Left kidney (tissue), 2 donors: Measurements from ENCODE around the gene RASGEF1C. TPM values are rescaled to one million over a fixed set of nuclear protein-coding genes. Genes with fewer than 3 reads are reported as not detected.

Experiments used
- DNase-seq: peaks from one replicate; pipeline ENCODE4 v3.0.0-alpha.2; 2013
- polyA plus RNA-seq: library from polyadenylated mRNA; unstranded; fragments of 120-200 nt; gene quantifications from one replicate; pipeline ENCODE4 v1.2.1, GENCODE V29; 2013; ENCODE audit not compliant: insufficient read length

RASGEF1C gene
- polyA plus RNA-seq, 1 donor: 0.27 TPM

GRCh38 chr5:180082633-180083420 lies 126.2 kb downstream of the RASGEF1C start:
- DNase-seq: no peak

GRCh38 chr5:180081481-180081880 lies 127.5 kb downstream of the RASGEF1C start:
- no peak for DNase-seq

DNA sequence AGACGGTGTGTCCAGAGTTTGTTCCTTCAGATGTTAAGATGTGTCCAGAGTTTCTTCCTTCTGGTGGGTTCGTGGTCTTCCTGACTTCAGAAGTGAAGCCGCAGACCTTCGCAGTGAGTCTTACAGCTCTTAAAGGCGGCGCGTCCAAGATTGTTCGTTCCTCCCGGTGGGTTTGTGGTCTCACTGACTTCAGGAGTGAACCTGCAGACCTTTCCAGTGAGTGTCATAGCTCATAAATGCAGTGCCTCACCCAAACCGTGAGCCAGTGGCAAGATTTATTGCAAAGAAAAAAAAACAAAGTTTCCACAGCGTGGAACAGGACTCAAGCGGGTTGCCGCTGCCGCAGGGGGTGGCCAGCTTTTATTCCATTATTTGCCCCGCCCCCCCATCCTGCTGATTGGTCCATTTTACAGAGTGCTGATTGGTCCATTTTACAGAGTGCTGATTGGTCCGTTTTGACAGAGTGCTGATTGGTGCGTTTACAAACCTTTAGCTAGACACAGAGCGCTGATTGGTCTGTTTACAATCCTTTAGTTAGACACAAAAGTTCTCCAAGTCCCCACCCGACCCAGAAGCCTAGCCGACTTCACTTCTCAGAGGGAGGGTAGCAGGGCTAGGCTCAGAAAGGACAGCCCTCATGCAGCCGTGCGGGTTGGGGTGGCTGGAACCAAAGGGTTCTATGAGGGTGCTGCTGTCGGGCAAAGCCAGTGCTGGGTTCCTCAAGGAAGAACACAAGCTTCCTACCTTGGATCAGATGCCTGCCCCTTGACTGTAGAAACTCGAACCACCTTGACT lies 128.3 kb downstream of the RASGEF1C start:
- DNase-seq: no peak

DNA sequence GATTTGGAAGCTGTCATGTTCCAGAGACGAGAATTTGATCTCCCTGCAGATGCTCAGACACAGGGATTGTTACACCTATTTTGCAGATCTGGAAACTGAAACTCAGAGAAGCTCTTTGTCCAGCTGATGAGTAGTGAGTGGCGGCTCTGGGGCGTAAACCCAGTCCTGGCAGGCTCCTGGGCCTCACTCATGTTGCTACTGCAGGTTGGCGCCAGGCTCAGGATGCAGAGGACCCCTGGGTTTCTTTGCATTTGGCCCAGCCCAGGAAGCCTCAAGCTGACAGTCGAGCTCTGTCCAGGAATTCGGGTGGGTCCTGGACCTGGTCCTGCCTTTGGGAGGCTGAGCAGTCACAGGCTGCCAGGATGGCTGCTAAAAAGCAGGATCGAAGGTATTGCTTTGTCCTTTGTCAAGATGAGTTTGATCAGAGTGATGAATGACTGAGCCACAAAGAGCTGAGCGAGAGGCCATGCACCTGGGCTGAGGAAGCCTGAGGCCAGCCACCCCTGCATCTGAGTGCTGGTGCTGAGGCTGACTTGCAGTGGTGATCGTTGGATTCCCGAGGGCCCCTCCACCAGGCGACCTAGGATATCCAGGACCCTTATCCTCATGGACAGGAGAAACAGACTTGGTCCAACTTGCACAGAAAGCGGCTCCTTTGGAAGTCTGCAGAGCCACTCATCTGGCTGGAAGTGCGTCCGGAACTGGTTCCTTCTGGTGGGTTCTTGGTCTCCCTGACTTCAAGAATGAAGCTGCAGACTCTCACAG lies 129.1 kb downstream of the RASGEF1C start:
- DNase-seq: no peak

DNA sequence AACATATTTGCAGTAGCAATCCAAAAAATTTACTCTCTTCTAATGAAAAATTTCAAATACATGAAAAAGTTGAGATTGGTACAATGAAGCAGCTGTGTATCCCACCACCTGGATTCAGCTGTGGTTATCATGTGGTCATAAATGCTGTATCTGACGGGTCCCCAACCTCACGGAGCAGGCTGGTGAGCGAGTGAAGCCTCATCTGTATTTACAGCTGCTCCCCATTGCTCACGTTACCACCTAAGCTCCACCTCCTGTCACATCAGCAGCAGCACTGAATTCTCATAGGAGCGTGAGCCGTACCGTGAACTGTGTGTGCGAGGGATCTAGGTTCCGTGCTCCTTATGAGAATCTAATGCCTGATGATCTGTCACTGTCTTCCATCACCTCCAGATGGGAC lies 130.7 kb downstream of the RASGEF1C start:
- DNase-seq: no peak

DNA sequence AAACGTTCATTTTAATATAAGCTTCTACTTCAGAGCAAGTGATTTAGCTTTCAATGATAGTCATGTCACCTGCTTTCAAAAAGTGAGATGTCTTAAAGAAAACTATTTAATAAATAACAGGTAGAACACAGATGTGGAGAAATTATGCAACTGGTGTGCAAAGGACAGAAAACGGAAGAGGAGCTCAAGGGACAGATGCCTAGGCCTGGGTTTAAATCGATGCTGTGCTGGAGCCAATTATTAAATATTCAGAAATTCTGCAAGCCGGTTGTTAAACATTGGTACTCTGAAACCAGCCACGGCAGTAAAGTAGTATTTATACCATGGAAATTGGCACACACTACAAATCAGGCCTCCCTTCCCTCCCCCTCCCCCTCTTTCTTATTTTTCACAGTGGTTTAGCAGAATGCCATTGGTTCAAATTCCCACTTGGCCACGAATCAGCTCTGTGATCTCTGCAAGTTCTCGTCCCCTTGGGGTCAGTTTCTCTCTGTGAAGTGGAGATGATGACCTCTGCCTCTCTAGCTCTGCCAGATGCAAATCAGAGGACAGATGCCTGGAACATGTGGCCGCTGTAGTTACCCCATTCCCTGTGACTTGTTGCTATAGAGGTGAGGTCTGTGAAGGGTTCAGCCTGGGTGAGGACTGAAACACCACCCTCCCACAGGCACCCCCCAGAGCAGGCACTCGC lies 131.3 kb downstream of the RASGEF1C start:
- no peak for DNase-seq

DNA sequence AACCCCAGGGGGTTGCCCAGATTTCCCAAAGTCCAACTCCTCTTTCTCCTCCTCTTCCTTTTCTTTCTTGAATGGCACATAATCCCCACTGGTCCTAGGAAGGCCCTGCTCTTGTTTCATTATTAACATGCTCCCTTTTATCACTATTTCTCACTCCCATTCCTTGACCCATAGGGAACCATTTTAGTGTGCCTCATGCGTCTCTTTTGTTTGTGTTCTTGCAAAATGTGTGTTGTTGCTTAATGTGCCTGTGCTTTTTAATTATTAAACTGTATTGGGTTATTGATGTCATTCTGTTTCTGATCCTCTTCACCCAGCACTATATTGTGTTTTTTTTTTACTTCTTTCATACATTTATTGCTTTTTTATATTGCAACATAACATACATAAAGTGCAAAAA lies 133.3 kb downstream of the RASGEF1C start:
- DNase-seq: no peak

- DNase-seq: no peak
Observed at GRCh38 chr5:180074462-180074861, 134.5 kb downstream of the RASGEF1C start.

- DNase-seq: no peak
Observed at GRCh38 chr5:180072556-180072955, 136.5 kb downstream of the RASGEF1C start.

DNA sequence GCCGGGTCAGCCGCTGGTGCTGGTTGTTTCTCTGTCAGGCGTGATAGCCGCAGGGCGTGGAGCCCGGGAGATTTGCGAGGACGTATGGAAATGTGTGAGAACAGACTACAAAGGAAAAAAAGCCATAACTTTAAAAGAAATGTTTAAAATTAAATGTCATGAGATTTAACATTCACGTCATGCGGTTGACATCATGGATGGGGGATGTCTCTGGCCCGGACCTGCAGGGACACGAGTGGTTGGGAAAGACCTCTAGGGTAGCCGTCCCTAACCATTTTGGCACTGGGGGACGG lies 136.8 kb downstream of the RASGEF1C start:
- no peak for DNase-seq

- peak; percentile 93 for DNase-seq
Observed at GRCh38 chr5:180071531-180072255, 137.3 kb downstream of the RASGEF1C start, which contains the start of gene RNF130. TSS of gene RNF130 (minus strand) at chr5:180071759. CDS start at chr5:180071702, 57 bp downstream.

DNA sequence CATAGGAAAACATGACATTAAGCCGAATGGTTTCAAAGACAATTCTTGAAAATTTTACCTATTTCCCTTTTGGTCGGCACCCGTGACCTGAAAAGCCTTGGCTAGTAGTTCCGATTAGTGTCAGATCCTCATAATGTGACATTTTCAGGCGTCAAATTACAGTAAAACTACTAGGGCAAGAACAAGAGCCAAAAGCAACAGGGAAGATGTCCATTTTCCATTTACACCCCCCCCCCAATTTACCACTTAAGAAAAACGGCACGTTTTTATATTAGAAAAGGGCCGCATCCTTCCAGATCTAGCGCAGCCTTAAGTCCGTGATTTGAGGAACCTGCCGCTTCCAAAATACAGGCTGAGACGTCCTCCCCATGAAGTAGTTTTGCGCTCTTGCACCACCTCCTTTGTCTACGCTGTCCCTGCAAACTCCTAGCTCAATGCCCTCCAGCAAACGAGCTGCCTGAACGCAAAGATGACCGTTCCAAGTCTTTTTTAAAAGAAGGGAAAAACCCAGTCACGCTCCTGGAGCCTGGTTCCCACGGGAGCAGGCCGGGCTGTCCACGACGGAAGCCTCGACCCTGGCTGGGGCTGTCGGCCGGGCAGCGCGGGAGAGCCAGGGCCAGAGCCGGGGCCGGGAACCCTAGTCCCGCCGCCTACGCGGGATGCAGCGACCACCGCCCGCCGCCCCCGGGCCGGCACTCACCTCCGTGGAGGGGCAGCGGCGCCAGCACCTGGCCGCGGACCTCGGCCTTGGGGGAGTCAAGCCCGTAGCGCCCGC lies 138.1 kb downstream of the RASGEF1C start:
- DNase-seq: peak; percentile 49

GRCh38 chr5:180069589-180070247 lies 139.3 kb downstream of the RASGEF1C start:
- no peak for DNase-seq

DNA sequence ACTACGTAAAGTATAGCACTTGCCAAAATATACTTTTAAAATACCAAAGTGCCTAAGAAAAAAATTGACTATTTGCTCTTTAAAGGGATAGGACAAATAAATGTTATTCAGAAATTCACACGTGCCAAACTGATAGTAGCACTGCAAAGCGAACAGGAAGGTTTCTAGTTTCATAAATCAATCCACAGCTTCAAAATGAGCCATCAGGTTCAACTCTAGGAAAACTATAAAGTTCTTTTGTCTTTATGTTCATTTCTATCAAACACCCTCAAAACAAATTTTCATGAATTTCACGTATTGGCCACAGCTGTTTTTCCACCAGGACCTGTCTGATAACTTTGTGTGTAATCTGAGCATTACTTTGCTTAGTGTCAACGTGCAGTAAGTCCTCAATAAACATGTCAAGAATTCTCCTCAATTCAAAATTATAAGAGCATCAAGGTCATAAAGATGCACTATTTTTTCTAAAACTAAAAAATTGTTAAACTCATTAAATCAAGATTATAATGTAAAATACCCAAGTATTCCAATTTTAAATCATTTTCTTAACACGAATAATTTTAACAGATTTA lies 140.4 kb downstream of the RASGEF1C start:
- no peak for DNase-seq

GRCh38 chr5:180067986-180068385 lies 141.0 kb downstream of the RASGEF1C start:
- no peak for DNase-seq

DNA sequence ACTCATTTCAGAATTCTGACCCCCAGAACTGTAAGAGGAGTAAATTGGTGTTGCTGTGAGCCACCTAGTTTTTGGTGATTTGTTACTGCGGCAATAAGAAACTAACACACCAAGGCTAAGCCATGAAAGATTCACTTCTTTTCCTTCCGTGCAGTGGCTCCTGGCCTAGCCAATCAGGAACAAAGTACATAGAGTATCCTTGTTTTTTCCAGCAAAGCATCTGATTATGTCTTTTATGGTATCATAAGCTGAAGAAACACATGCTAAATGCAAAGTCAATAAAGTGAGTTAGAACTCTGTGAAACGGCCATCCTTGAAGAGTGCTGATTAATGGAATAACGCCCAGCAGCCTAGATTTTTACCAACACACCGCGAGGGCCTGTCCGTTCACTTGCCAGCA lies 148.8 kb downstream of the RASGEF1C start:
- no peak for DNase-seq

GRCh38 chr5:180059326-180059725 lies 149.7 kb downstream of the RASGEF1C start:
- no peak for DNase-seq

- DNase-seq: no peak
Observed at GRCh38 chr5:180056153-180056552, 152.9 kb downstream of the RASGEF1C start.

DNA sequence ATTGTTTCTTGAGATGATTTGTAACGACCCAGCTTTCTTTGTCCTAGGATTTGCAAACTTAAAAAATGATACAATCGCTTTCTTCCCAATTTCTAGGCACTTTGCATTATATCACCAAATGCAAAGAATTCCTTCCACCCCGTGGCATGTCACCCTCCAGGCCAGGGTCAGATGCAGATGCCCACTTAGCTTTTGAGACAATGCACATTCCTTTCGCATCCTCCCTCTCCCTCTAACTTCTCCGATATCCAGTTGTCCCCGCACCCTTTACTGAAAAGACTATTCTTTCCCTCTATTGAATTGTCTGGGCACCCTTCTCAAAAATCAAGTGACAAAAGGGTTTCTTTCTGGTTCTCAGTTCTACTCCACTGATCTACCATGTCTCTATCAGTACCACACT lies 154.8 kb downstream of the RASGEF1C start:
- no peak for DNase-seq
